ENCODE data around the gene PIK3C2G. TPM values are rescaled to one million over a fixed set of nuclear protein-coding genes. Genes with fewer than 3 reads are reported as not detected.

The PIK3C2G gene
- total and polyA plus RNA-seq, 2 donors = 0.05 TPM

- Histone ChIP-seq H3K36me3 (ENCODE audit: control insufficient read depth in 2 of 2, insufficient read depth in 2 of 2, low read length in 1 of 2) (no peaks in the 10 kb centered on the region), H3K4me3 (ENCODE audit: low read length in 2 of 2) (no peak overlapping the region), H3K9me3 (ENCODE audit: control insufficient read depth in 2 of 2, insufficient read depth in 1 of 2, low read length in 1 of 2) (no peaks in the 10 kb centered on the region), H3K4me1 (ENCODE audit: control insufficient read depth in 2 of 2, insufficient read depth in 2 of 2, low read length in 2 of 2) (no peaks in the 10 kb centered on the region), H3K27me3 (ENCODE audit: control insufficient read depth in 2 of 2, insufficient read depth in 1 of 2, low read length in 1 of 2) (no peaks in the 10 kb centered on the region), H3K27ac (ENCODE audit: low read depth in 1 of 2, low read length in 1 of 2) (no peak overlapping the region)
- DNase-seq (ENCODE audit: low read depth in 6 of 9, low spot score in 9 of 9) = no peak
- WGBS = 64% methylated on average over 3 of the region's 3 CpGs
These were observed 83.9 kb downstream of the PIK3C2G start for GRCh38 chr12:18345021-18345735.

- Histone ChIP-seq H3K36me3 (ENCODE audit: control insufficient read depth in 2 of 2, insufficient read depth in 2 of 2, low read length in 1 of 2) (no peaks in the 10 kb centered on the region), H3K27ac (ENCODE audit: low read depth in 1 of 2, low read length in 1 of 2) (no peak overlapping the region), H3K9me3 (ENCODE audit: control insufficient read depth in 2 of 2, insufficient read depth in 1 of 2, low read length in 1 of 2) (peaks cover 0 to 3% of the 10 kb centered on the region in 2 donors), H3K27me3 (ENCODE audit: control insufficient read depth in 2 of 2, insufficient read depth in 1 of 2, low read length in 1 of 2) (no peaks in the 10 kb centered on the region), H3K4me3 (ENCODE audit: low read length in 2 of 2) (no peak overlapping the region), H3K4me1 (ENCODE audit: control insufficient read depth in 2 of 2, insufficient read depth in 2 of 2, low read length in 2 of 2) (no peaks in the 10 kb centered on the region)
- no peak for DNase-seq (ENCODE audit: low read depth in 6 of 9, low spot score in 9 of 9)
- 97% methylated on average over 5 of the region's 5 CpGs for WGBS
These were observed 91.0 kb downstream of the PIK3C2G start for GRCh38 chr12:18352312-18352711.

GRCh38 chr12:18355429-18355828, 94.1 kb downstream of the PIK3C2G start:
- no peak overlapping the region for H3K27ac ChIP-seq (ENCODE audit: low read depth in 1 of 2, low read length in 1 of 2)
- 92% methylated on average over 5 of the region's 5 CpGs for WGBS
- peaks cover 0 to 3% of the 10 kb centered on the region in 2 donors for H3K9me3 ChIP-seq (ENCODE audit: control insufficient read depth in 2 of 2, insufficient read depth in 1 of 2, low read length in 1 of 2)
- no peak overlapping the region for H3K4me3 ChIP-seq (ENCODE audit: low read length in 2 of 2)
- DNase-seq (ENCODE audit: low read depth in 6 of 9, low spot score in 9 of 9) = no peak
- H3K27me3 ChIP-seq (ENCODE audit: control insufficient read depth in 2 of 2, insufficient read depth in 1 of 2, low read length in 1 of 2) = no peaks in the 10 kb centered on the region
- H3K4me1 ChIP-seq (ENCODE audit: control insufficient read depth in 2 of 2, insufficient read depth in 2 of 2, low read length in 2 of 2) = no peaks in the 10 kb centered on the region
- H3K36me3 ChIP-seq (ENCODE audit: control insufficient read depth in 2 of 2, insufficient read depth in 2 of 2, low read length in 1 of 2) = no peaks in the 10 kb centered on the region

- Histone ChIP-seq H3K4me3 (ENCODE audit: low read length in 2 of 2) (no peak overlapping the region), H3K9me3 (ENCODE audit: control insufficient read depth in 2 of 2, insufficient read depth in 1 of 2, low read length in 1 of 2) (peaks cover 0 to 3% of the 10 kb centered on the region in 2 donors), H3K27ac (ENCODE audit: low read depth in 1 of 2, low read length in 1 of 2) (no peak overlapping the region), H3K27me3 (ENCODE audit: control insufficient read depth in 2 of 2, insufficient read depth in 1 of 2, low read length in 1 of 2) (no peaks in the 10 kb centered on the region), H3K4me1 (ENCODE audit: control insufficient read depth in 2 of 2, insufficient read depth in 2 of 2, low read length in 2 of 2) (no peaks in the 10 kb centered on the region), H3K36me3 (ENCODE audit: control insufficient read depth in 2 of 2, insufficient read depth in 2 of 2, low read length in 1 of 2) (no peaks in the 10 kb centered on the region)
- WGBS = 96% methylated on average over 2 of the region's 2 CpGs
- DNase-seq (ENCODE audit: low read depth in 6 of 9, low spot score in 9 of 9) = no peak
These were observed 96.8 kb downstream of the PIK3C2G start for GRCh38 chr12:18358077-18358476.

GRCh38 chr12:18358930-18359329, 97.6 kb downstream of the PIK3C2G start:
- WGBS = 93% methylated on average over 2 of the region's 2 CpGs
- Histone ChIP-seq H3K4me3 (ENCODE audit: low read length in 2 of 2) (no peak overlapping the region), H3K4me1 (ENCODE audit: control insufficient read depth in 2 of 2, insufficient read depth in 2 of 2, low read length in 2 of 2) (no peaks in the 10 kb centered on the region), H3K36me3 (ENCODE audit: control insufficient read depth in 2 of 2, insufficient read depth in 2 of 2, low read length in 1 of 2) (no peaks in the 10 kb centered on the region), H3K9me3 (ENCODE audit: control insufficient read depth in 2 of 2, insufficient read depth in 1 of 2, low read length in 1 of 2) (peaks cover 0 to 3% of the 10 kb centered on the region in 2 donors), H3K27me3 (ENCODE audit: control insufficient read depth in 2 of 2, insufficient read depth in 1 of 2, low read length in 1 of 2) (no peaks in the 10 kb centered on the region), H3K27ac (ENCODE audit: low read depth in 1 of 2, low read length in 1 of 2) (no peak overlapping the region)
- no peak for DNase-seq (ENCODE audit: low read depth in 6 of 9, low spot score in 9 of 9)

GRCh38 chr12:18361433-18361832, 100.1 kb downstream of the PIK3C2G start:
- H3K36me3 ChIP-seq (ENCODE audit: control insufficient read depth in 2 of 2, insufficient read depth in 2 of 2, low read length in 1 of 2) = no peaks in the 10 kb centered on the region
- DNase-seq (ENCODE audit: low read depth in 6 of 9, low spot score in 9 of 9) = no peak
- no peak overlapping the region for H3K27ac ChIP-seq (ENCODE audit: low read depth in 1 of 2, low read length in 1 of 2)
- no peaks in the 10 kb centered on the region for H3K27me3 ChIP-seq (ENCODE audit: control insufficient read depth in 2 of 2, insufficient read depth in 1 of 2, low read length in 1 of 2)
- no peaks in the 10 kb centered on the region for H3K4me1 ChIP-seq (ENCODE audit: control insufficient read depth in 2 of 2, insufficient read depth in 2 of 2, low read length in 2 of 2)
- no peak overlapping the region for H3K4me3 ChIP-seq (ENCODE audit: low read length in 2 of 2)
- peaks cover 0 to 3% of the 10 kb centered on the region in 2 donors for H3K9me3 ChIP-seq (ENCODE audit: control insufficient read depth in 2 of 2, insufficient read depth in 1 of 2, low read length in 1 of 2)

GRCh38 chr12:18363321-18363720, 102.0 kb downstream of the PIK3C2G start:
- no peaks in the 10 kb centered on the region for H3K27me3 ChIP-seq (ENCODE audit: control insufficient read depth in 2 of 2, insufficient read depth in 1 of 2, low read length in 1 of 2)
- DNase-seq (ENCODE audit: low read depth in 6 of 9, low spot score in 9 of 9) = no peak
- H3K36me3 ChIP-seq (ENCODE audit: control insufficient read depth in 2 of 2, insufficient read depth in 2 of 2, low read length in 1 of 2) = no peaks in the 10 kb centered on the region
- no peaks in the 10 kb centered on the region for H3K4me1 ChIP-seq (ENCODE audit: control insufficient read depth in 2 of 2, insufficient read depth in 2 of 2, low read length in 2 of 2)
- no peak overlapping the region for H3K4me3 ChIP-seq (ENCODE audit: low read length in 2 of 2)
- H3K27ac ChIP-seq (ENCODE audit: low read depth in 1 of 2, low read length in 1 of 2) = no peak overlapping the region
- WGBS = 90% methylated on average over 2 of the region's 2 CpGs
- H3K9me3 ChIP-seq (ENCODE audit: control insufficient read depth in 2 of 2, insufficient read depth in 1 of 2, low read length in 1 of 2) = no peaks in the 10 kb centered on the region

- Histone ChIP-seq H3K4me1 (ENCODE audit: control insufficient read depth in 2 of 2, insufficient read depth in 2 of 2, low read length in 2 of 2) (no peaks in the 10 kb centered on the region), H3K36me3 (ENCODE audit: control insufficient read depth in 2 of 2, insufficient read depth in 2 of 2, low read length in 1 of 2) (no peaks in the 10 kb centered on the region), H3K27me3 (ENCODE audit: control insufficient read depth in 2 of 2, insufficient read depth in 1 of 2, low read length in 1 of 2) (no peaks in the 10 kb centered on the region), H3K4me3 (ENCODE audit: low read length in 2 of 2) (no peak overlapping the region), H3K27ac (ENCODE audit: low read depth in 1 of 2, low read length in 1 of 2) (no peak overlapping the region), H3K9me3 (ENCODE audit: control insufficient read depth in 2 of 2, insufficient read depth in 1 of 2, low read length in 1 of 2) (no peaks in the 10 kb centered on the region)
- WGBS = 90% methylated on average over 3 of the region's 3 CpGs
- DNase-seq (ENCODE audit: low read depth in 6 of 9, low spot score in 9 of 9) = no peak
These were observed 107.3 kb downstream of the PIK3C2G start for GRCh38 chr12:18368594-18368993.

- Histone ChIP-seq H3K9me3 (ENCODE audit: control insufficient read depth in 2 of 2, insufficient read depth in 1 of 2, low read length in 1 of 2) (no peaks in the 10 kb centered on the region), H3K4me3 (ENCODE audit: low read length in 2 of 2) (no peak overlapping the region), H3K27me3 (ENCODE audit: control insufficient read depth in 2 of 2, insufficient read depth in 1 of 2, low read length in 1 of 2) (no peaks in the 10 kb centered on the region), H3K36me3 (ENCODE audit: control insufficient read depth in 2 of 2, insufficient read depth in 2 of 2, low read length in 1 of 2) (no peaks in the 10 kb centered on the region), H3K4me1 (ENCODE audit: control insufficient read depth in 2 of 2, insufficient read depth in 2 of 2, low read length in 2 of 2) (no peaks in the 10 kb centered on the region), H3K27ac (ENCODE audit: low read depth in 1 of 2, low read length in 1 of 2) (no peak overlapping the region)
- 92% methylated on average over 6 of the region's 6 CpGs for WGBS
- no peak for DNase-seq (ENCODE audit: low read depth in 6 of 9, low spot score in 9 of 9)
These were observed 111.9 kb downstream of the PIK3C2G start for GRCh38 chr12:18373181-18373580.
